ENCODE data around the gene RAVER1. TPM values are rescaled to one million over a fixed set of nuclear protein-coding genes. Genes with fewer than 3 reads are reported as not detected.

RAVER1 gene
- total and polyA plus RNA-seq, 2 of the 13 experiments (the other 11 are each of a cell fraction or from before 2014, with no cell fraction given) = 3.6 to 7.9 TPM

DNA sequence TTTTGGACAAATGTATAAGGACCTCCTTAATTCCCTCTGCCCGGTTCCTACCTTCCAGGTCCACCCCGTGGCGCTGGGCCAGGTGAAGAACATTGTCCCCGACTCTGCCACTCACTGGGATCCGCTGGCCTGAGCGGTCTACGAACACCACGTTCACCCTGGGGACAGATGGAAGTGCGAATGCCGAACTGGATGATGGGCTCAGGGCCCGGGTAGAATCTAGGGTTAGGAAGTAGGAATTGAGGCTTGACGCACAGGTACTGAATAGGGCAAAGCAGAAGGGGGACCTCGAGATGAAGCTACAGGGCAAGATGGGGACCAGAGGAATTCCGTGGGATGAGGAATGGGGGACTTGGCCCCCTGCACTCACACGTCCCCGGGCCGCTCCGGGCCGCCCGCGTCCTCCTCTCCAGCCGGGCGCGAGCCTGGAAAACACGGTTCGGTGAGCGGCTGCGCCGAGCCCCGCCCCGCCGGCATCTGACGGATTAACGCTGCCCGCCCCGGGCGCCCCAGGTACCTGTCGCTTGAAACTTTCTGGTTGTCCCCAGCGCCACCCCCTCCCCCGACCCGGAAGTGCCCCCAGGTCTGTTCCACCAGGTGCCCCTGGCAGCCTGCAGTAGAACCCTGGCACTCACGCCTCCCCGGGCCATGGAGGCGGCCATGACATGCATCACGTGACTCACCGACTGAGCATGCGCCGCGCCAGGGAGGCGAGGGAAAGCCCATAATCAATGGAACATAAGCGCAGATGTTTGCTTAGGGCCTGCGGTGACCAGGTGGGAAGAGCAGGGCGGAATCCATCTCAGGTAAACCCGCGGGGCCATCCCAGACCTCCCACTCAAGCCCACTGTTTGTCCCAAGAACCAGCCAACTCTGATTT is 17.8 kb downstream of the RAVER1 start, which contains the start of gene FDX2 (continued):
- no peak for TF ChIP-seq SOX13 (IDR thresholded peaks at IDR 0.05)
- 0 out of 4 replicates have a peak, but pooled peaks of 1 of the 2 experiments have one; percentile 2 for TF ChIP-seq SOX13 (CRISPR knock-in tag; conservative IDR thresholded peaks at IDR 0.05 in 1 of 2, IDR thresholded peaks at IDR 0.05 in 1 of 2)
- 0 out of 2 replicates have a peak, but pooled peaks have one; percentile 25 for TF ChIP-seq CCDC6 (CRISPR knock-in tag; IDR thresholded peaks at IDR 0.05)
- TF ChIP-seq ZC3H13 (CRISPR knock-in tag; IDR thresholded peaks at IDR 0.05) = peak; percentile 85
- TF ChIP-seq, protein P1, sequence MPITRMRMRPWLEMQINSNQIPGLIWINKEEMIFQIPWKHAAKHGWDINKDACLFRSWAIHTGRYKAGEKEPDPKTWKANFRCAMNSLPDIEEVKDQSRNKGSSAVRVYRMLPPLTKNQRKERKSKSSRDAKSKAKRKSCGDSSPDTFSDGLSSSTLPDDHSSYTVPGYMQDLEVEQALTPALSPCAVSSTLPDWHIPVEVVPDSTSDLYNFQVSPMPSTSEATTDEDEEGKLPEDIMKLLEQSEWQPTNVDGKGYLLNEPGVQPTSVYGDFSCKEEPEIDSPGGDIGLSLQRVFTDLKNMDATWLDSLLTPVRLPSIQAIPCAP (CRISPR knock-in tag; IDR thresholded peaks at IDR 0.05; ENCODE audit: low read depth) = no peak
- TF ChIP-seq, protein P2, sequence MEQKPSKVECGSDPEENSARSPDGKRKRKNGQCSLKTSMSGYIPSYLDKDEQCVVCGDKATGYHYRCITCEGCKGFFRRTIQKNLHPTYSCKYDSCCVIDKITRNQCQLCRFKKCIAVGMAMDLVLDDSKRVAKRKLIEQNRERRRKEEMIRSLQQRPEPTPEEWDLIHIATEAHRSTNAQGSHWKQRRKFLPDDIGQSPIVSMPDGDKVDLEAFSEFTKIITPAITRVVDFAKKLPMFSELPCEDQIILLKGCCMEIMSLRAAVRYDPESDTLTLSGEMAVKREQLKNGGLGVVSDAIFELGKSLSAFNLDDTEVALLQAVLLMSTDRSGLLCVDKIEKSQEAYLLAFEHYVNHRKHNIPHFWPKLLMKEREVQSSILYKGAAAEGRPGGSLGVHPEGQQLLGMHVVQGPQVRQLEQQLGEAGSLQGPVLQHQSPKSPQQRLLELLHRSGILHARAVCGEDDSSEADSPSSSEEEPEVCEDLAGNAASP (CRISPR knock-in tag; IDR thresholded peaks at IDR 0.05; ENCODE audit: borderline replicate concordance) = peak; percentile 42; the same call in 1 of the 2 replicates
- TF ChIP-seq SP140L (CRISPR knock-in tag; IDR thresholded peaks at IDR 0.05; ENCODE audit: borderline replicate concordance) = no peak
- TF ChIP-seq SALL1 (CRISPR knock-in tag; IDR thresholded peaks at IDR 0.05) = peak; percentile 72
- TF ChIP-seq KAT8 (CRISPR knock-in tag; IDR thresholded peaks at IDR 0.05) = peak; percentile 96
- TF ChIP-seq ZKSCAN1 (IDR thresholded peaks at IDR 0.05; ENCODE audit: low read length) = no peak
- peak; percentile 42 for TF ChIP-seq U2AF1 (optimal IDR thresholded peaks at IDR 0.05; ENCODE audit: low read depth, low read length)
- TF ChIP-seq, protein P3, sequence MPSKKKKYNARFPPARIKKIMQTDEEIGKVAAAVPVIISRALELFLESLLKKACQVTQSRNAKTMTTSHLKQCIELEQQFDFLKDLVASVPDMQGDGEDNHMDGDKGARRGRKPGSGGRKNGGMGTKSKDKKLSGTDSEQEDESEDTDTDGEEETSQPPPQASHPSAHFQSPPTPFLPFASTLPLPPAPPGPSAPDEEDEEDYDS (CRISPR knock-in tag; IDR thresholded peaks at IDR 0.05) = peak; percentile 66
- TF ChIP-seq, protein P4, sequence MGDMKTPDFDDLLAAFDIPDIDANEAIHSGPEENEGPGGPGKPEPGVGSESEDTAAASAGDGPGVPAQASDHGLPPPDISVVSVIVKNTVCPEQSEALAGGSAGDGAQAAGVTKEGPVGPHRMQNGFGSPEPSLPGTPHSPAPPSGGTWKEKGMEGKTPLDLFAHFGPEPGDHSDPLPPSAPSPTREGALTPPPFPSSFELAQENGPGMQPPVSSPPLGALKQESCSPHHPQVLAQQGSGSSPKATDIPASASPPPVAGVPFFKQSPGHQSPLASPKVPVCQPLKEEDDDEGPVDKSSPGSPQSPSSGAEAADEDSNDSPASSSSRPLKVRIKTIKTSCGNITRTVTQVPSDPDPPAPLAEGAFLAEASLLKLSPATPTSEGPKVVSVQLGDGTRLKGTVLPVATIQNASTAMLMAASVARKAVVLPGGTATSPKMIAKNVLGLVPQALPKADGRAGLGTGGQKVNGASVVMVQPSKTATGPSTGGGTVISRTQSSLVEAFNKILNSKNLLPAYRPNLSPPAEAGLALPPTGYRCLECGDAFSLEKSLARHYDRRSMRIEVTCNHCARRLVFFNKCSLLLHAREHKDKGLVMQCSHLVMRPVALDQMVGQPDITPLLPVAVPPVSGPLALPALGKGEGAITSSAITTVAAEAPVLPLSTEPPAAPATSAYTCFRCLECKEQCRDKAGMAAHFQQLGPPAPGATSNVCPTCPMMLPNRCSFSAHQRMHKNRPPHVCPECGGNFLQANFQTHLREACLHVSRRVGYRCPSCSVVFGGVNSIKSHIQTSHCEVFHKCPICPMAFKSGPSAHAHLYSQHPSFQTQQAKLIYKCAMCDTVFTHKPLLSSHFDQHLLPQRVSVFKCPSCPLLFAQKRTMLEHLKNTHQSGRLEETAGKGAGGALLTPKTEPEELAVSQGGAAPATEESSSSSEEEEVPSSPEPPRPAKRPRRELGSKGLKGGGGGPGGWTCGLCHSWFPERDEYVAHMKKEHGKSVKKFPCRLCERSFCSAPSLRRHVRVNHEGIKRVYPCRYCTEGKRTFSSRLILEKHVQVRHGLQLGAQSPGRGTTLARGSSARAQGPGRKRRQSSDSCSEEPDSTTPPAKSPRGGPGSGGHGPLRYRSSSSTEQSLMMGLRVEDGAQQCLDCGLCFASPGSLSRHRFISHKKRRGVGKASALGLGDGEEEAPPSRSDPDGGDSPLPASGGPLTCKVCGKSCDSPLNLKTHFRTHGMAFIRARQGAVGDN (CRISPR knock-in tag; IDR thresholded peaks at IDR 0.05) = peak; percentile 91
- TF ChIP-seq, protein P5, sequence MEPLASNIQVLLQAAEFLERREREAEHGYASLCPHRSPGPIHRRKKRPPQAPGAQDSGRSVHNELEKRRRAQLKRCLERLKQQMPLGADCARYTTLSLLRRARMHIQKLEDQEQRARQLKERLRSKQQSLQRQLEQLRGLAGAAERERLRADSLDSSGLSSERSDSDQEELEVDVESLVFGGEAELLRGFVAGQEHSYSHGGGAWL (CRISPR knock-in tag; IDR thresholded peaks at IDR 0.05) = peak; percentile 63
- peak; percentile 81 for TF ChIP-seq AGO1 (IDR thresholded peaks at IDR 0.05; ENCODE audit: low read depth, low read length, poor library complexity, severe bottlenecking)
- no peak for TF ChIP-seq JUNB (CRISPR knock-in tag; IDR thresholded peaks at IDR 0.05; ENCODE audit: borderline replicate concordance)
- 0 out of 2 replicates have a peak, but pooled peaks have one; percentile 54 for TF ChIP-seq GTF3A (CRISPR knock-in tag; conservative IDR thresholded peaks at IDR 0.05)
- peak; percentile 37 for TF ChIP-seq GABPA (IDR thresholded peaks at IDR 0.05; ENCODE audit: low read depth, low read length)
- peak; percentile 65 for TF ChIP-seq GABPA (CRISPR knock-in tag; IDR thresholded peaks at IDR 0.05; ENCODE audit: low read depth)
- TF ChIP-seq, protein P6, sequence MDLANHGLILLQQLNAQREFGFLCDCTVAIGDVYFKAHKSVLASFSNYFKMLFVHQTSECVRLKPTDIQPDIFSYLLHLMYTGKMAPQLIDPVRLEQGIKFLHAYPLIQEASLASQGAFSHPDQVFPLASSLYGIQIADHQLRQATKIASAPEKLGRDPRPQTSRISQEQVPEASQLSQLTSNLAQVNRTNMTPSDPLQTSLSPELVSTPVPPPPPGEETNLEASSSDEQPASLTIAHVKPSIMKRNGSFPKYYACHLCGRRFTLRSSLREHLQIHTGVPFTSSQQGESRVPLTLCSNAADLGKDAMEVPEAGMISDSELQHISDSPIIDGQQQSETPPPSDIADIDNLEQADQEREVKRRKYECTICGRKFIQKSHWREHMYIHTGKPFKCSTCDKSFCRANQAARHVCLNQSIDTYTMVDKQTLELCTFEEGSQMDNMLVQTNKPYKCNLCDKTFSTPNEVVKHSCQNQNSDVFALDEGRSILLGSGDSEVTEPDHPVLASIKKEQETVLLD (CRISPR knock-in tag; IDR thresholded peaks at IDR 0.05; ENCODE audit: low read depth) = no peak

Measured in HepG2 (cell line).